H4 (cell line): ENCODE data around the gene BCL2L13. TPM values are rescaled to one million over a fixed set of nuclear protein-coding genes. Genes with fewer than 3 reads are reported as not detected.

ENCODE experiments used
- DNase-seq: peaks from one replicate; pipeline ENCODE4 v3.0.0-alpha.2; 2015; ENCODE audit warnings: low spot score
- total RNA-seq: library from RNA; depleted of rRNA; stranded (reverse); fragments of >200 nt; shearing (Covaris generic); gene quantifications from 2 replicates; pipeline ENCODE4 v1.2.3, GENCODE V29; 2014

BCL2L13 gene
- total RNA-seq, 1 experiment from 2014 or later = 51.1 TPM

DNA sequence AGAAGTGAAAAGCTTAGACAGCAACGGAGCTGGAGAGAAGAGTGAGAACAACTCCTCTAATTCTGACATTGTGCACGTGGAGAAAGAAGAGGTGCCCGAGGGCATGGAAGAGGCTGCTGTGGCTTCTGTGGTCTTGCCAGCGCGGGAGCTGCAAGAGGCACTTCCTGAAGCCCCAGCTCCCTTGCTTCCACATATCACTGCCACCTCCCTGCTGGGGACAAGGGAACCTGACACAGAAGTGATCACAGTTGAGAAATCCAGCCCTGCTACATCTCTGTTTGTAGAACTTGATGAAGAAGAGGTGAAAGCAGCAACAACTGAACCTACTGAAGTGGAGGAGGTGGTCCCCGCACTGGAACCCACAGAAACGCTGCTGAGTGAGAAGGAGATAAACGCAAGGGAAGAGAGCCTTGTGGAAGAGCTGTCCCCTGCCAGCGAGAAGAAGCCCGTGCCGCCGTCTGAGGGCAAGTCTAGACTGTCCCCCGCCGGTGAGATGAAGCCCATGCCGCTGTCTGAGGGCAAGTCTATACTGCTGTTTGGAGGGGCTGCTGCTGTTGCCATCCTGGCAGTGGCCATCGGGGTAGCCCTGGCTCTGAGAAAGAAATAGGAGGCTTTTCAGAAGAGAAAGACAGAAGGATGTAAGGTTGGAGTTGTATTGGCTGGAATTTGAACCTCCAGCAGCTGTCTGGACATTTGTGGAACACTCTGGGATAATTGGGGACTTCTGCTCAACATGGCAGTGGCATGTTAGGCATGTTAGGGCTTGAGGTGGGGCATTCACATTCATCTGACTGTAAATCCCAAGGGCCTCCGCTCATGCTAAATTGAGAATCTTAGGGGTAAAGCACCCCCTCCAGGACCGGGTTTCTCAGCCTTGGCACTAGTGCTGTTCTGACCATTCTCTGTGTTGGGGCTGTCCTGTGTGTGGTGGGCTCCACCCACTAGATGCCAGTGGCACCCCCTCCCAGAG is 88.7 kb downstream of the BCL2L13 start:
- no peak for DNase-seq

DNA sequence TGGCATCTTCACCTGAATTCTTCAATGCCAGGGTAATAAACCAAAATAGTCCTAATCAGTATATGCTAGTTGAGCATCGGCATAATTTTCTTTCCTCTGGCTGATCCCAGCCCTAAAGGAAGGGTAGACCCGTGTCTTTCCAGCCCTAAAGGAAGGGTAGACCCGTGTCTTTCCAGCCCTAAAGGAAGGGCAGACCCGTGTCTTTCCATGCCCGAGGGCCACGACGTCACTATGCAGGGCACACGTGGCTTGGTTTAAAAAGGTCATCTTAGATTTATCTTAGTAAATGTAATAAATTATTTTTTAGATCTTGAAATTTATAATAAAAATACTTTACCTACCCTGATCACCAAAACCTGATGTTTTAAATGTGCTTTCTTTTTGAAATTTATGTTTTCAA is 90.2 kb downstream of the BCL2L13 start:
- DNase-seq = no peak

DNA sequence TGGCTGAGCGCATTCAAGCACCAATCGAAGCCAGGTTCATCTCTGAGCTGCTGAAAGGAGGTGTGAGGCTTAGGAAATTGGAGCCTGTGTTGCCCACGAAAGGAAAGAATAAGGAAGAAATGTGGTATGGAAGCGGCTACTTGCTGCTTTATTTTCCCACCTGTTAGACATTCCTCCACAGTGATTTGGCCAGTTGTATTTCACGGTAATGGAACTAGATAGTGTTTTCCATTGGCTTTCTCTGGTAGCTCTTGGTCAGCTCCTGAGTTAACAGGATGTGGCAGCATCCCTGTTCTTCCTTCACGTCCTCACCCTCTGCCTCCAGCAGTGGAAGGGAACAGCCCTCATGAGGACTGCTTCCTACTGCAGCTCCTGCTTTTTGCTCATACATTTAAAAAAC is 91.0 kb downstream of the BCL2L13 start:
- no peak for DNase-seq

DNA sequence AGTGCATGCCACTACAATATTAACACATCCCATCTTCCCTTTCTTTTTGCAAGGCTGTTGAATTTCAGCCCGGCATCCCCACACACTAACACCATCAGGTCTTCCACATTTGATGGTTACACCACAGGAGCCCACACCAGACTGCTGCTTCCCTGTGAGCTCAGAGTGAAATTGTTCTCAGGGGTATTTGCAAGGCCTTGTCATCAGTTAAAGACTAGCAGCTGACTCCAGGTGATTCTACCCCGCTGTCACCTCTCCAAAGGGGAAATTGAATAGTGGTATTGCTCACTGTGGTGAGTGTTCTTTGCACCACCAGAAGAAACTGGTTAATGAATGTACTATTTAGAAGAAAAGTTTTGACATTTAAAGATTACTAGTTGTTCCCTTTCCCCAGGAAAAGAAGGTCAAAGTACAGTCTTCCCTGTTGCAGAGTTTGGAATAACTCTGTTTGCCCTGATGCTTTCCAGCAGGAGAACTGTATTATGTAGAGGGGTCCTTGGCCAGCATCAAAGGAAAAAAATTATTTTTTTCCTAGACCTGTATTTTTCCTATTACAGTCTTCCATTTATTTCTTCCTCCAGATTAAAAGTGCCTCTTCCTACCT is 93.8 kb downstream of the BCL2L13 start:
- DNase-seq = no peak

DNA sequence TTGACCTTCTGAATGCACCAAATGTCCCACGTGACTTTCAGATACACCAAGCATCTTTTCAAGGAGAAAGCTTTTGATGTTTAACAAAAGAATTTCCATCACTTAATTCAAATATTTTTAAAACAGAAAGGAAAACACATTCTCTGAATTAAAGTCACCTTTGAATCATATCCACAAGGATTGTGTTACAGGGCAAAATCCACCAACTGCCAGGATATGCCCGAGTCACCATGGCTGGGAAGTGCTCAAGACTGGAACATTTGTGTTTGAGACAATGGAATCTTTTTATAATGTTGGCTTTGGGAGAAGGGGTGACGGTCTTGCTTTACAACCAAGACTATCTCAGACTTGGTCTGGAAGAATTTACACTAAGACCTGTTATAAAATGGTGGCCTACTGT is 94.9 kb downstream of the BCL2L13 start:
- DNase-seq = no peak

DNA sequence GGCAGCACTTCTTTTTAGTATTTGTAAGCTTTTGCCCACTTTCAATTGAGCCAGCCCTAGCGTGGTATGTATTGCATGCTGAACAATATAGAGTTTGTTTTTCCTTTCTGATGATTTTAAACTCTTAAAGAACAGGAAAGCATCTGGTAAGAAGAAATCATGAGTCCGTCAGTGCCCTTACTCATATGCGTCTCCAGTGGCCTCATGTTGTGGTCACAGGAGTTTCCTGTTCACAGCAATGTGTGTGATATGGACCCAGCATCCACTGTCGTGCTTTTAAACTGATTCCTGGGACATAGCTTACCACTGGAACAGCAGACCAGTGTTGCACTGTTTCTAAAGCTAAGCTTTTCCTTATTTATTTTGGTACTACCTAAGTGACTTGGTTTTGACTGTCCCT is 95.6 kb downstream of the BCL2L13 start:
- DNase-seq = no peak

DNA sequence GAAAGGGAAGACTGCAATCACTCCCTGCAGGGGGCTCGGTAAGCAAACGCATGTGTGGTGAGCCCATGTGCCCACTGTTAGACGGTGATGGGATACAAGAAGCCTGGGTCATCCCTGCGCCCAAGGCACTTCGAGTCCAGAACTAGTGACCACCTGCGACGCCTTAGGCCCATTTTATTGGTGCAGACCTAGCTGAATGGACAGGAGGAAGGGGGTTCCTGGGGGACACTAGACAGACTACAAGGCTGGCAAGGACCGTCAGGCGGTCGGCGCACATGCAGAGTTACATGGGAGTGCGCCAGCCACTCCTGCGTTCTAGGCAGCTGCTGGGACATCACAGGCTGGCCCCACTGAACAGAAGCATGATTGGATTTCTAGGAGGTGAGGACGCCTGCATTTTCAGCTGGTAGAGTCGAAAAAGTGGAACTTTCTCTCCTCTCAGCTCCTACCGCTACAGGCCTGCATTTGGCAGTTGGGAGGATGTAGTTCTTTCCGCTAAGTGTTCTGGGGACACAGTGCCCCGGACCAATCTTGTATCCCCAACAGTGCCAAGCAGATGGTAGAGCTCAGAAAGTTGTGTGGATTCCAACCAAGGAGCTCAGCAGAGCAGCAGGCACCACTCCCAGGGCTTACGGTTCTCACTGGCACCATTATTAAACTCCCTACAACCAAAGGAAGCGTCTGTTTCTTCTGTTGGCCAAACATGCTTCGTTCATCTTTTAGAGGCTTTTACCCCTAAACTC is 100.0 kb downstream of the BCL2L13 start:
- no peak for DNase-seq

DNA sequence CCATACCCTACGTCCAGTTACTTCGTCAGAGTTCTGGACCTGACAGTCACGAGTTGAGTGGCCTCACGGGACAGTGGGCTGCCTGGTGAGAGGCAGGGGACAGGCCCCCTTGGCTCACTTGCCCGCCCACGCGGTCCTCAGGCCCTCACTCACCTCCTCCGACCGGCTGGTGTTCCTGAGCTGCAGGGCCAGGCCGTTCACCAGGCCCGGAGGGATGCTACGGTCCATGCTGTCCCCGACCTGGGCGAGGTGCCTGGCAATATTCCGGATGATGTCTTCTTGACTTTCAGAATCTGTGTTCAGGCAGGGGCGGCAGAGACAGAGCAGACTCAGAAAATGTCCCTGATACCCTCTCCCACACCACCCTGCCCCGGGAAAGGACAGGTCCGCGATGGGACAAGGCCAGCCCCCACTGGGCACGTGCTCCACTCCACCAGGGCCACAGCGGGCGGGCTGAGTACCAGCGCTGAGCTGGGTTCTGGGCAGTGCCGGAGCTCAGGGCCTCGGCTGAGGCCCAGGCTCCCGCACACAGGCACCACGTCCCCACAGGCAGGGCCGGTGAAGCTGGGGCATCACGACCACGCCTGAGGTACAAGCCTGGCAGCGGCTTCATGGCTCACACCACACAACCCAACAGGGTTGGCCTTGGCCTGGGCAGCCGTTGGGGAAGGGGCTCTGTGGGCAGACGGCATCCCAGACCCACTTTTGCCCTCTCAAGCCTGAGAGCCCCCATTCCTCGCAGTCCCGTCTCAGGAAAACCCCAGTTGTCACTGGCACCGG is 100.8 kb downstream of the BCL2L13 start:
- no peak for DNase-seq

DNA sequence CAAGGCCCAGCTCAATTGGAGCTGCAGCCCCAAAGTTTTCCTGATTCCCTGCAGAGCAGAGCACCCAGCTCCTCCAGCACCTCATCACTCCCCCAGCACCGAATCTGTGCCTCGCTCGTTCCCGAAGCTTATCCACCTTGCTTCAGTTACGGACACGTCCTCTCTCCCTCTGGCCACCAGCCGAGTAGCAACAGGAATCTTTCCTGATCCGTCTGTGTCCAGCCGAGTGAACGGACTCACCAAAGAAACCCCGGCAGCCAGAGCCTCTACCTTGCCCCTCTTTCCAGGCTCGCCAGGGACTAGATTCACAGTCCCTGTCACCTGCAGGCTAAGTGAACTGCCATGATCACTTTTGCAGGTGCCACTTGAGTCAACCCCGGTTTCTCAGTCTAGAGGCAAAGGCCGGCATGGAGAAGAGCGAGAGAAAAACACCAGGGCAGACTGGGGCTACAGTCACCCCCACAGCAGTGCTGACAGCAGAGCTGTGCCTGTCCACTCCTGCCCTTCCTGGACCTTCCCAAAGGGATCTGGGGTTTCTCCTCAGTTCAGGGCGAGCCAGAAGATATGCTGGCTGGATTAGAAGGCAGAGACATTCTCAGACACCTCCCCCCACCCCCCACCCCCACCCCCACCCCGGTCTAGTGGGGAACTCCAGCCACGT is 103.4 kb downstream of the BCL2L13 start:
- DNase-seq = no peak

DNA sequence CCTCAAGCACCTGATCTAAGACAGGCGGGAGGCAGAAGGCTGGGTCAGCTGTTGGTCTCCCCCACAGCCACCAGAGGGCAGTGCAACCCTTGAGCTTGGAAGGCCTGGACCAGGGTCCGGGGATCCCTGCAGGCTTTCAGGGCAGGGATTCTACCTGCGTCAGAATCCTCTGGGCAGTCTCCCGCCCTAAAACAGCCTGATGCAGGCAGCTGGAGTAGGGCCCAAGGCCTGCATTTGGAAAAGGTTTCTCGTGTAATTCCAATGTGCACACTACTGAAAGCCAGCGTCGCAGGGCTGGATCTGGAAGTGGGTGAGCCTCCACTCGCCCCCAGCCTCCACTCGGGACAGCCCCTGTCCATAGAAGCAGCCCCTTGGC is 104.0 kb downstream of the BCL2L13 start:
- DNase-seq = peak; percentile 48

DNA sequence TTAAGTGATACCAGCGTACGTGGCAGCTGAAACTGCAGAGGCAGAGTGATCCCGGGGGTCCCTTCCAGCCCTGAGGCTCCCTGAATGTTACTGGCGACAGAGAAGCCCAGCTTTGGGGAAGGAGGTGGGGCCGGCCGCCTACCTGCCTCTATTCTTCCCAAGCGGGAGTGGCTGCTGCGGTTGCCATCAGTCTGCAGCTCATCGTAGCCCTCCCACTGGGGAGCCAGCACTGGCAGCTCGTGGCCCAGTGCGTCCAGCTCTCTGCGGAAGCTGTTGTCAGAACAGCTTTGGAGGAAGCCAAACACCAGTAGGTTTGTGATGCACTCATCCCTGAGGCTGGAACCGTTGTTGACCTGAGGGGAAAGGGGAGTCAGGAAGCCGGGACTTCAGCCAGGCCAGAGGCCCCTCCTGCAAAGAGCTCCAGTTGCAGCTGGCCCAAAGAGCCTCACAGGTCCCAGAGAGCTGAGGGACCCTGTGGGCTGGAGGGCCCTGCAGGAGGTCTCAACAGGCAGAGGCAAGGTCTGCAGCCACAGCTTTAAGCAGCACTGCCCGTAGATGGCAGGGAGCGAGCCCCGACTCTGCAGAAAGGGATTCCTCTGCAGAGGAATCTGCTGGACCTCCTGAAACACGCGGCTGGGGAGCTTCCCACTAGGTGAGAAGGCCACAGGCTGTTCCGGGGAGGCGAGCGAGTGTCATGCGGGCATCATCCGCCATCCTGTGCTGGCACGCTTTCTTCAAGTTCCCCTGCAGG is 105.3 kb downstream of the BCL2L13 start:
- no peak for DNase-seq

DNA sequence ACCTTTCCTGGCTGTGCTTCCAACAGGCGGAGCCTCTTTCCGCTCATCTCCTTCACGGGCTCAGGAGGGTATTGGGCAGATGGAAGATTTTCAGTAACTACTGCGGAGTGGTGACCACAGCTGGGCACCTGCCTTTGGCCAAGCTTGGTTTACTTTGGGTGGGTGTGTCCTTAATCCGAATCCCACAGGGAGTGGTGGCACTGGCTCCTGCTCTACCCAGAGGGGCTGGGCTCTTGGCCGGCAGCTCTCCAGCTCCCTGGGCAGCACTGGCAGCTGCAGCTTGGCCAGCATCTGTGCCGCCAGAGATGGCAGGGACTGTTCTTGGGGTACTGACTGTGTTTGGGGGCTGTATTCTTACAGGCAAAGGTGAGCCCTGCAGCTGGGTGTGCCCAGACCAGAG is 105.9 kb downstream of the BCL2L13 start:
- no peak for DNase-seq

DNA sequence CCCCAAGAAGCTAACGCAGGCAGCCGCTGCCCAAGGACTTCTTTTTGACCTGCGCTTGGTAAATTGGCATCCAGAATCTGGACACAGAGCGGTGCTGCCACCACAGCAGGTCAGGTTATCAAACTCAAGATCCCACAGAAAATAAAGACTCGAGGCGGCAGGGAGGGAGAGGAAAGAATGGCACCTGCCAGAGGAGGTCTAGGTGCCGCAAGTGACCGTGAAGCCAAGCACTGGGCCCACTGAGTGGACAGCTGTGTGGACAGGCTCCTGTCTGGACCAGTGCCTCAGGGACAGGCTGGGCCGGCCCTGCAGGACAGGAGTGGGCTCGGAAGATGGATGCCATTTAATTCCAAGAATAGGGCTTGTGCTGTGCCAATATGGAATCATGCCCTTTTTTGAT is 108.4 kb downstream of the BCL2L13 start:
- no peak for DNase-seq

DNA sequence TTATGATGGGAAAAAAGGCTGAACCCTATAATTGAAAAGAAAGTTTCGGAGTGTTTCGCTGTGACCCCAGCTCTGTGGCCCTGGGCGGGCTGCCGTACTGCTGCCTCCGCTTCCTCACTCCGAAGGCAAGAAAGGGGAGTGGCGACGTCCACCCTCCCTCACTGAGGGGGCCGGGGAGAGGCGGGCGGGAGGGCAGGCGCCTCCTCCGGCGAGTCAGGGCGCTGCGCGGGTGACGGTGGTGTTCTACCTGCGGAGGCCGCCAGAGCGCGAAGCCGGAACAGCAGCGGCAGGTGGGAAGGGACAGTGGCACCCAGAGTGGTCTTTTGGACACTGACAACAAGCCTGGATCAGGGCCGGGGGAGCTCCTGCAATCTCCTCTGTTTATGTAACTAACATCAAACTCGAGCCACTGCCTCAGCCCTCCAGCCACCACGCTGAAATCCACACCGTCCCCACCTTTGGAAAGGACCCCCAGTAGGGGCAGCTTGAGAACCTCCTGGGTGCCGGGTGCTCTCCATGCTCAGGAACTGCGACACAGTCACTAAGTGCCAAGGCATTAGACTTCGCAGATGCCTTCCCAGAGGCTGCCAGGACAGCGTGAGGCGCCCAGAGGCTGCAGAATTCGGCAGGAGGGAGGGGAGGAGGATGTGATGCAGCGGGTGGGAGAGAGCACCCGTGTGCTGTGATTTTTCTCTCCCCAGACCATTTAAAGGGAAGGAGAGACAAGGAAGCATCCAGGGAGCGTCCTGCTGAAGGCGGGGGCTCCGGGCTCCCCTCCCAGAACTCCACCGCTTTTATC is 110.2 kb downstream of the BCL2L13 start:
- no peak for DNase-seq

DNA sequence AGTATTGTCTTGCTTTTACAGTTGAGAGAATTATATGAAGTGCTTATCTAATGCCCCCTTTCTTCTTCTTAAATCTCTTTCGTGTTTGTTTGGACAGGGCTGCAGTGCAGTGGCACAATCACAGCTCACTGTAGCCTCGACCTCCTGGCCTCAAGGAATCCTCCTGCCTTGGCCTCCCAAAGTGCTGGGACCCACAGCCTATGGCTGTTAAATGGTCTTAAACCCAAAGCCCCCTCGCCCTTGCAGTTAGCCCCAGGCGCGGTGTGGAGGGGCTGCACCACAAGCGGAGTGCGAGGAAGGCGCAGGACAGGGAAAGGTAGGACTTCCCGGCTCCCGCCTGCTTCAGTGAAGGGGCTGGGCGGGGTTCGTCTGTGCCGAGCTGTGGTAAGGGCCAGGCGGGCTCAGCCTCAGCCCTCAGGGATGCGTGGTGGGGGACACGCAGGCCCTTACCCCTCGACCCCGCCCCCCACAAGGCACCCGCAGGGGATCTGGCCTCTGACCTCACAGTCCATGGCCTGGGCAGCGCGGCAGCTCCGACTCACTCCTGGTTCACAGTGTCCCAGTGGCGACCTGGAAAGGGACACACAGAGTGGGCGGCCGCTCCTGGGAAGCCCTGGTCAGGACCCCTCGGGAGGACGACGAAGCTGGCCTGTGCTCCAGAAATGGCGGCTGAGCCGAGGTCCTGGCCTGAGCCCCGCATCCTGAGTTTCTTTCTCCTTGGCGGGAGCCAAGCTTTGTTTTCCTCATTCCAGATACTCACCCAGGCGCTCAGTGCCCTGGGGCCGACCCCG is 111.2 kb downstream of the BCL2L13 start:
- no peak for DNase-seq

DNA sequence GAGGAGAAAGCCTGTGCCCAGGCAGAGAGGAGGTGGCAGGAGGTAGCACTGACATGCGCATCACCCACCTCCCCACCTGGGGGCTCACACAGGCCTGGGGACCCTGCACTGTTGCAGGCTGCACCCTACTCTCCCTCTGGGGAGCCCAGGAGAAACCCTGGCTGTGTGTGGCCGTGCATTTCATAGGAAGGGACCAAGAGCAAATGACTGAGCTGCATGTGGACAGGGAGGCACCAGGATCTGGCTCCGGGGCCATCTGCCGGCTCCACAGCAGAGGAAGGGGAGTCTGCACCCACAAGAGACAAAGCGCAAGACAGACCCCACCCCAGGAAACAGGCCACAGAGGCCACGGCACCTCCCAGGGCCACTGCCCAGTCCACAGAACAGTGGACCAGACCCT is 113.0 kb downstream of the BCL2L13 start:
- DNase-seq = no peak

DNA sequence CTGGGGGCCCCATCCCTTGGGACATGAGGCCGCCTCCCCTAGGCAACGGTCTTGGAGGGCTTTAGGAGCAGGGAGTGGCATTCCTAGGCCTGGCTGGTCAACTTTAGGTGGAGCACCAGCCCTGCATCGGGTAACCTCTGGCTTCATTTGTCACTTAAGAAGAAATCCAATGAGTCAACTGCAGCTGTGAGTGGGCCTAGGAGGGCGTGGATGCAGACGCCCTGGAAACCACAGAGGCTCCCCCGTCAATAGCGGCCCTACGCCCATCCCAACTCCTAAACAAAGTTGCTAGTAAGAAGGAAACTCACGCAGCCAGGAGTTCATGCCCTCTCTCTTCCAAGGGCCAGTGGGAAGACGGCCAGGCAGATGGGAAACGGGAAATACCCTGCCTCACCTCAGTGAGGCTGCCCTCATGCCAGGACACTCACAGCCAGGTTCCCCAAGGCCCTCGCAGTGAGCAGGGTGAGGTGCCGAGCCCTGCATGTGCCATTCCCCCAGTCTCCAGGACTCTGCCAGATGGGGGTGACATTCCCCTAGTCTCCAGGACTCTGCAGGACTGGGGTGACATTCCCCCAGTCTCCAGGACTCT is 114.9 kb downstream of the BCL2L13 start:
- DNase-seq = no peak

DNA sequence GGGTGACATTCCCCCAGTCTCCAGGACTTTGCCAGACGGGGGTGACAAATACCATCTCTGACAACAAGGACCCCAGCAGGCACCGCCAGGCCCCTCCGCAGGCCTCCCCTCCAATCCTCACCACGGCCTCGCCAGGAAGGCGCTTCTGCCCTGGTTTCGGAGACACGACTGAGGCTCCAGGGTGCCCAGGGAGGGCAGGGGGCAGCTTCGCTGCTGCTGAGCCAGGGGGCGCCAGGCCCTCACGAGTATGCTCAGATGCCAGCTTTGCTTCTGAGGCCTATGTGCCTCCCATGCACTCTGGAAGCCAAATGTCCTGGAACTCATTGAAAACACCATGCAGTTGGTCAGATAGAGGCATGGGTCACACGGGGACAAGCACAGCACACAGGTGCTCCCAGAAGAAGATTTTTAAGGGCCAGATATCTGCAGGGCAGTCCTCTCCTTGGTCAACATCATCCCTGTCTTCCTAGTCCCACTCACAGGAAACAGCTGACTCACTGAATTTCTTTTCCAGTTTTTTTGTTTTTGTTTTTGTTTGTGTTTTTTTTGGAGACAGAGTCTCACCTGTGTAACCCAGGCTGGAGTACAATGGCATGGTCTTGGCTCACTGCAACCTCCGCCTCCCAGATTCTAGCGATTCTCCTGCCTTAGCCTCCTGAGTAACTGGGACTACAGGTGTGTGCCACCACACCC is 115.8 kb downstream of the BCL2L13 start:
- no peak for DNase-seq
